Type B pancreatic cell (in vitro differentiated cells): Measurements from ENCODE around the gene MBD1. TPM values are rescaled to one million over a fixed set of nuclear protein-coding genes. Genes with fewer than 3 reads are reported as not detected.
A peak's percentile ranks its signal among the peaks of the same experiment; 100 is the strongest.

Experiments
- DNase-seq: peaks from one replicate; pipeline ENCODE4 v3.0.0; 2021; ENCODE audit warnings: mixed read lengths; ENCODE audit not compliant: unreplicated experiment; ENCODE audit errors: extremely low spot score
- H3K27ac Mint-ChIP-seq: 2 replicates; pipeline ENCODE4 v1.8.0; 2021; ENCODE audit warnings: mild to moderate bottlenecking, mixed read lengths
- H3K27me3 Mint-ChIP-seq: 2 replicates; pipeline ENCODE4 v1.8.0; 2021; ENCODE audit warnings: mixed read lengths
- H3K36me3 Mint-ChIP-seq: 2 replicates; pipeline ENCODE4 v1.8.0; 2021; ENCODE audit warnings: mixed read lengths
- H3K4me1 Mint-ChIP-seq: one replicate; pipeline ENCODE4 v1.8.0; 2021; ENCODE audit warnings: mixed read lengths; ENCODE audit not compliant: unreplicated experiment
- H3K4me3 Mint-ChIP-seq: 2 replicates; pipeline ENCODE4 v1.8.0; 2021; ENCODE audit warnings: mild to moderate bottlenecking, mixed read lengths
- H3K9me3 Mint-ChIP-seq: 2 replicates; pipeline ENCODE4 v1.8.0; 2021; ENCODE audit warnings: mixed read lengths
- total RNA-seq: library from RNA; stranded (reverse); gene quantifications from 2 replicates; pipeline ENCODE4 v1.2.1, GENCODE V29; 2021; ENCODE audit warnings: low replicate concordance
- TF ChIP-seq, protein P1 (sequence below): fragments of 200-600 bp; sonication (generic); conservative IDR thresholded peaks from 2 replicates; pipeline ENCODE4 v1.5.0; 2021; ENCODE audit warnings: antibody characterized with exemption, mild to moderate bottlenecking

Gene MBD1
- total RNA-seq, 1 donor from 2014 or later = 81.9 TPM

DNA sequence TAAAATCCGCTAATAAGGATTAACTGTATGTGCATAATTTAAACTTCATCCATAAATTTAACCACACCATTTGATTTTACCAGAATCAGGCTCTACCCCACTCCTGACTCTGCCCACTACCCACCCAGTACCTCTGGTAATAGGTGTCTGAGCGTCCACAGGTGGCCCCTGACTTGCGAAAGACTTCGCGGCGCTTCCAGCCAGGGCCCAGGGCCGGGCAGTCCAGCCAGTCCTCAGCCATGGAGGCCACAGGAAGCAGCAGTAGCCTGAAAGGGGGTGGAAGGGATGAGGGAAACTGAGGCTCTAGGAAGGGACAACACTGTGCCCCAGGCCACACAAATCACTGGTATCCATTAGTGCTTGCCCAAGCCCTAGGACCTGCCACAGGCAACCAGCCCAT lies 1.6 kb downstream of the MBD1 start:
- no peak for DNase-seq
- peak overlapping the region; percentile 98 for H3K4me3 Mint-ChIP-seq
- TF ChIP-seq, protein P1, sequence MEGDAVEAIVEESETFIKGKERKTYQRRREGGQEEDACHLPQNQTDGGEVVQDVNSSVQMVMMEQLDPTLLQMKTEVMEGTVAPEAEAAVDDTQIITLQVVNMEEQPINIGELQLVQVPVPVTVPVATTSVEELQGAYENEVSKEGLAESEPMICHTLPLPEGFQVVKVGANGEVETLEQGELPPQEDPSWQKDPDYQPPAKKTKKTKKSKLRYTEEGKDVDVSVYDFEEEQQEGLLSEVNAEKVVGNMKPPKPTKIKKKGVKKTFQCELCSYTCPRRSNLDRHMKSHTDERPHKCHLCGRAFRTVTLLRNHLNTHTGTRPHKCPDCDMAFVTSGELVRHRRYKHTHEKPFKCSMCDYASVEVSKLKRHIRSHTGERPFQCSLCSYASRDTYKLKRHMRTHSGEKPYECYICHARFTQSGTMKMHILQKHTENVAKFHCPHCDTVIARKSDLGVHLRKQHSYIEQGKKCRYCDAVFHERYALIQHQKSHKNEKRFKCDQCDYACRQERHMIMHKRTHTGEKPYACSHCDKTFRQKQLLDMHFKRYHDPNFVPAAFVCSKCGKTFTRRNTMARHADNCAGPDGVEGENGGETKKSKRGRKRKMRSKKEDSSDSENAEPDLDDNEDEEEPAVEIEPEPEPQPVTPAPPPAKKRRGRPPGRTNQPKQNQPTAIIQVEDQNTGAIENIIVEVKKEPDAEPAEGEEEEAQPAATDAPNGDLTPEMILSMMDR = no peak
- no peak overlapping the region for H3K27ac Mint-ChIP-seq
- H3K36me3 Mint-ChIP-seq = peaks cover 41% of the 10 kb centered on the region
- H3K4me1 Mint-ChIP-seq = peaks cover 21% of the 10 kb centered on the region
- H3K27me3 Mint-ChIP-seq = no peaks in the 10 kb centered on the region
- no peaks in the 10 kb centered on the region for H3K9me3 Mint-ChIP-seq

- no peak overlapping the region for H3K4me3 Mint-ChIP-seq
- peaks cover 43% of the 10 kb centered on the region for H3K36me3 Mint-ChIP-seq
- no peak overlapping the region for H3K27ac Mint-ChIP-seq
- H3K4me1 Mint-ChIP-seq = peaks cover 21% of the 10 kb centered on the region
- H3K9me3 Mint-ChIP-seq = no peaks in the 10 kb centered on the region
- H3K27me3 Mint-ChIP-seq = no peaks in the 10 kb centered on the region
- TF ChIP-seq, protein P1 = no peak
- no peak for DNase-seq
Measured at GRCh38 chr18:50277942-50278341, 3.4 kb downstream of the MBD1 start.

DNA sequence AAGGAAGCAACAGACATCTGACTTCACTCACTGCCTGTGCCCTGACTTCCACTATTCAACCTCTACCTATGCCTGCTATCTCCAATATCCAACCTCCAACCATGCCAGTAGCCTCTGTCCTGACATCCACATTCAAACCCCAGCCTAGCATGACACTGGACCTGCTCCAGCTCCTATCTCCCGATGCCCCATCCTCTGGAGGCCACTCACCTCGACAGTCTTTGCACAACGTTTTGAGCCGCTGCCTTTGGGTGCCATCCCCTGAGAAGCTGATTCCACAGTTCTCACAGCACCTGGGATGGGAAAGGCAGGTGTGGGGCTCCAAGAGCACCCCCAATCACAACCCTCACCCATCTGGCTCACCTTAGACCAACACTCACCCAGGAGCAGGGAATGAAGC lies 4.9 kb downstream of the MBD1 start:
- Mint-ChIP-seq H3K4me3 (no peak overlapping the region), H3K9me3 (no peaks in the 10 kb centered on the region), H3K27ac (no peak overlapping the region), H3K4me1 (peaks cover 21% of the 10 kb centered on the region), H3K27me3 (no peaks in the 10 kb centered on the region), H3K36me3 (peaks cover 43% of the 10 kb centered on the region)
- TF ChIP-seq, protein P1 = no peak
- DNase-seq = no peak

GRCh38 chr18:50275503-50276036 lies 5.8 kb downstream of the MBD1 start:
- Mint-ChIP-seq H3K27me3 (no peaks in the 10 kb centered on the region), H3K9me3 (no peaks in the 10 kb centered on the region), H3K4me3 (no peak overlapping the region), H3K27ac (no peak overlapping the region), H3K4me1 (peaks cover 12% of the 10 kb centered on the region), H3K36me3 (peaks cover 35% of the 10 kb centered on the region)
- no peak for DNase-seq
- TF ChIP-seq, protein P1 = no peak

GRCh38 chr18:50274941-50275340 lies 6.4 kb downstream of the MBD1 start:
- TF ChIP-seq, protein P1 = no peak
- H3K27me3 Mint-ChIP-seq = no peaks in the 10 kb centered on the region
- no peak for DNase-seq
- H3K36me3 Mint-ChIP-seq = peaks cover 30% of the 10 kb centered on the region
- no peak overlapping the region for H3K27ac Mint-ChIP-seq
- H3K9me3 Mint-ChIP-seq = no peaks in the 10 kb centered on the region
- H3K4me1 Mint-ChIP-seq = peaks cover 5% of the 10 kb centered on the region
- no peak overlapping the region for H3K4me3 Mint-ChIP-seq

GRCh38 chr18:50274044-50274442 lies 7.3 kb downstream of the MBD1 start:
- DNase-seq = no peak
- H3K27ac Mint-ChIP-seq = no peak overlapping the region
- H3K4me3 Mint-ChIP-seq = no peak overlapping the region
- H3K36me3 Mint-ChIP-seq = peaks cover 36% of the 10 kb centered on the region
- H3K27me3 Mint-ChIP-seq = no peaks in the 10 kb centered on the region
- TF ChIP-seq, protein P1 = no peak
- H3K9me3 Mint-ChIP-seq = no peaks in the 10 kb centered on the region
- peaks cover under 1% of the 10 kb centered on the region for H3K4me1 Mint-ChIP-seq
